Measurements from ENCODE around the gene CTXN1.

DNA sequence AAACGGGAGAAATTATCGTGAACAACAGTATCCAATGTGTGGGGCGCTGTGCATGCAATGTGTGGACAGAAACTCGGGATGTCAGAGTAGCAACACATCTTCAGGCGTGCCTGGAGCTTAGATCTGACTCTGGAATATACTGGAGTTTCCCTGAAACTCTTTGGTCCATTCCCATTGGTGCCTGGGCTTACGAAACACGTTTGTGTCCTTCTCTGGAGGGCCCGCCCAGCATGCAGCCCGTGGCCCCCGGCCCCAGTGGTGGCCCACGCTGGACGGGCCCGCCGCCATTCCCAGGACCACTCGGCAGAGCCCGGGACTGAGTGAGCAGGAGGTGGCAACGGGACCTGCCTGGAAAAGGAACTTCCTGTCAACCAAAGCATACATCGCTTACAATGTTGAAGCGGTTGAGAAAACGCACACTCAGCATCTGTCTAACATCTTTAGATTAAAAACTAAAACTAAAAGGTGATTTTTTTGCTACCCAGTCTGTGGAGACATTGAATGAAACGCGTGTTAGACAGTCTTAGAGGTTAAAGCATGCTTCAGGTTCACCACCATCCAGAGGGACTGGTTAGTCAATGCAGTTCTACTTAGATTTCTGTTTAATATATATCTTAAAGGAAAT is 36.8 kb upstream of the CTXN1 start:
- TF ChIP-seq POLR2AphosphoS5 (IDR thresholded peaks at IDR 0.05; ENCODE audit: low read depth, low read length), result no peak
- TF ChIP-seq USF2 (IDR thresholded peaks at IDR 0.05; ENCODE audit: borderline replicate concordance, low read depth, low read length), result no peak
- no peak for TF ChIP-seq EP300 (IDR thresholded peaks at IDR 0.05; ENCODE audit: borderline replicate concordance in 1 of 2, low read depth in 1 of 2, low read length in 1 of 2)
- no peak for TF ChIP-seq CTCF (IDR thresholded peaks at IDR 0.05)
- no peak for TF ChIP-seq RAD21 (IDR thresholded peaks at IDR 0.05; ENCODE audit: low read length)
- no peak for TF ChIP-seq REST (IDR thresholded peaks at IDR 0.05; ENCODE audit: low read depth, low read length)
- TF ChIP-seq ELF1 (IDR thresholded peaks at IDR 0.05), result no peak
- no peak for TF ChIP-seq FOXM1 (IDR thresholded peaks at IDR 0.05; ENCODE audit: low read depth)
- no peak for TF ChIP-seq TAF1 (IDR thresholded peaks at IDR 0.05; ENCODE audit: borderline replicate concordance, low read depth, low read length)
- no peak for TF ChIP-seq FOXJ3 (CRISPR knock-in tag; IDR thresholded peaks at IDR 0.05)
- TF ChIP-seq YY1 (IDR thresholded peaks at IDR 0.05; ENCODE audit: low read depth), result no peak
- TF ChIP-seq, protein P1, sequence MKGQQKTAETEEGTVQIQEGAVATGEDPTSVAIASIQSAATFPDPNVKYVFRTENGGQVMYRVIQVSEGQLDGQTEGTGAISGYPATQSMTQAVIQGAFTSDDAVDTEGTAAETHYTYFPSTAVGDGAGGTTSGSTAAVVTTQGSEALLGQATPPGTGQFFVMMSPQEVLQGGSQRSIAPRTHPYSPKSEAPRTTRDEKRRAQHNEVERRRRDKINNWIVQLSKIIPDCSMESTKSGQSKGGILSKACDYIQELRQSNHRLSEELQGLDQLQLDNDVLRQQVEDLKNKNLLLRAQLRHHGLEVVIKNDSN (IDR thresholded peaks at IDR 0.05; ENCODE audit: borderline replicate concordance, low read depth), result no peak
- TF ChIP-seq SIN3A (IDR thresholded peaks at IDR 0.05; ENCODE audit: borderline replicate concordance, low read depth, low read length), result no peak
- TF ChIP-seq, protein P2, sequence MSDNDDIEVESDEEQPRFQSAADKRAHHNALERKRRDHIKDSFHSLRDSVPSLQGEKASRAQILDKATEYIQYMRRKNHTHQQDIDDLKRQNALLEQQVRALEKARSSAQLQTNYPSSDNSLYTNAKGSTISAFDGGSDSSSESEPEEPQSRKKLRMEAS (IDR thresholded peaks at IDR 0.05; ENCODE audit: low read depth), result no peak

Measured in SK-N-SH (cell line).